SH-SY5Y (cell line): ENCODE results near the gene EMX2.

ENCODE experiments used
- GATA2 ChIP-seq: IDR thresholded peaks from 2 replicates; pipeline ENCODE4 v1.6.1; 2011; ENCODE audit warnings: mild to moderate bottlenecking, low read depth, low read length
- GATA3 ChIP-seq: IDR thresholded peaks from 2 replicates; pipeline ENCODE4 v1.6.1; 2011; ENCODE audit warnings: low read depth, mild to moderate bottlenecking, low read length, moderate library complexity

The EMX2 gene

DNA sequence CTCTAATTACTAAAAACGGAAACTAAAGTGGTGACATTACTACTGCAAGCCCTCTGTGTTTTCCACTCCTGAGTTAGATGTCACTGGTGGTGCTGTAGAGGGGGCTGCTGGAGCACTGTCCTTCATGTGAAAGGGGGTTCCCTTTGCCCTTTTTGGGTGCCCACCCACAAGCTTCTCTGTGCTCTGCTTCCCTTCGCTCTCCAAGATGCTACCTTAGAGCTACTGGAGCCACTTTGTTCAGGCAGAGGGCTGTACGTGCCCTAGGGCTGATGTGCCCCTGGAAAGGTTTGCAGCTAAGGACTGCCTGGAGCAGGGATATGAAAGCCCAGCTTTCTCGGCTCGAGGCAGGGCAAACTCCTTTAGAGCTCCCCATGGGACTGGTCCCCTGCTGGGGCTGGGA, 28.3 kb downstream of the EMX2 start:
- no peak for TF ChIP-seq GATA3

DNA sequence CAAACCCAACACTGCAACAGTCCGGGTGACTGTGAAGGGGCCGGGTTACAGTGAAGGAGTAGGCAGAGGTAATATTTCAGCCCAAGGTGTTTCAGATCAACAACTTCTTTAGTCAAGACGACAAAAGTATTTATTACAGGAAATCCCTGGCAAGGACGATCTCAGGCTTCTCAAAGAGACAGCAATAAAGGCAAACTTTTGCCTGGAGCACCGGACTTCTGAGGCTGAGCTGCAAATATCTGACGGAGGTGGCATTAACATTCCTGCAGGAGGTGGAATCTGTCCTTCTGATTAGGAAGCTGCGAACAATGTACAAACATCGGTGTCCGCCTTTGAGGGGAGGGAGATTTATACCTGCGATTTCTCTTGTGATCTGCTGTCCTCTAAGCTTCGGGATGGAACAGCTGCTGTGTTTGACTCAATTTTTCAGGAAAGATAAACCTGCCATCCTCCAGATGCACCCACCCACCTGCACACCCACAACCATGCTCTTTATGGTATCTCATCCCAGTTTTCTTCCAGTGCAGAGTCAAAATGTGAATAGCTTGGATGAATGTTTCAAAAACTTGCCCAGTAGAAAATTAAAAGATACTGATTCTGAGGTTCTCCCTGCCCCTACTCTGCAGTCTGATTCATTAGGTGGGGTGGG, 32.1 kb downstream of the EMX2 start:
- TF ChIP-seq GATA3 (no peak), GATA2 (no peak)

DNA sequence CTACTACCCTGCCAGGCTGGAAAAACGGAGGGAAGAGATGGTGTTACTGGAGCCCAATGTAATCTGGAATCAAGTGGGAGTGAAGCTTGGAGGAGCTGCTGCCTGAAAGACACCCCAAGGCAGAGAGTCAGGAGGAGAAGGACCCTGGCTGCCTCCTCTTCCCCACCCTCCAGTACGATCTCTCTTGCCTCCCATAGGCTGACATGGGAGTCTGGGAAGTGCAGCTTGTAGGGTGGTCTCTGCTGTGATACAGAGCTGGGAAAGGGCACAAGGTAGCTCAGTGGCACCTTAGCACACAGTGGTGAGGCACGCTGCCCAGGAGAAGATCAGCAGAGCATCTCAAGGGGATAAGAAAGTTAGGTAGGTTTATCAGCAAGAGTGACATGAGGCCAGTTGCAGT, 35.9 kb downstream of the EMX2 start:
- no peak for TF ChIP-seq GATA3
- no peak for TF ChIP-seq GATA2

DNA sequence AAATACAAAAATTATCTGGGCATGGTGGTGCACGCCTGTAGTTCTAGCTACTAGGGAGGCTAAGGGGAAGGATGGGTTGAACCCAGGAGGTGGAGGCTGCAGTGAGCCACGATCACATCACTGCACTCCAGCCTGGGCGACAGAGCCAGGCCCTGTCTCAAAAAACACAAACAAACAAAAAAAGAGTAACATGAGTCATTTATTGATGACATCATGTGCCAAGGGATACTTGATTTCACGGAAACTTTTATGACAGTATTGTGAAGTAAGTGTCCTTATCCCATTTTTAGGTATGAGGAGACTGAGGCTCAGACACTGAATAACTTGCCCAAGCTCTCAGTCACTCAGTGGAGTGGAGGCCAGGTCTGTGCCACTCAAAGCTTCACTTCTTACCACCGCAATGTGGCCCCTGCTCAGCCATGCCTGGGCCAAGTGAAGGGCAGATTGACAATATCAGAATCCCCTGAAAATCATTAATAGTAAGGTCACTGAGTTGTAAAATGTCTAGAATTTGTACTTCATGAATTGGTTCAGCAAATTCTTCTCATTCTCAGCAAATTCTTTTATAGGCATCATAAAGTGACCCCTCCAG, 36.5 kb downstream of the EMX2 start:
- TF ChIP-seq GATA3 (no peak), GATA2 (no peak)

DNA sequence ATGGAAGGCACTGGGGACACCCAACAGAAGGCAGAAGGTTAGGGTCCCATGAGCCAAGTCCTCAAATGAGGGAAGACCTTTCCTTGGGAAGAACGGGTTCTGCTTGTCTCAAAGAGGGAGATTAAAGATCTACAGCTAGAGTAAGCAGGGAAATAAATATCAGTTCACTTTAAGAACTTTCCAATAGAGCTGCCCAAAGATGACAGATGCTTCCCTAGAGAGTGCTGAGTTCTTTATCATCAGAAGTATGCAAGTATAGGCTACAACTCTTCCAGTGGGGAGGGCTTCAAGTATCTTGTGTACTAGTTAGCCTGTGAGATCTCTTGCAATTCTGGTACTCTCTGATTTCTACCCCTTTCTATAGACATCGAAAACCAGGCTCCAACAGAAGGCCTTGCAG, 39.4 kb downstream of the EMX2 start:
- TF ChIP-seq GATA3, result no peak
- TF ChIP-seq GATA2, result no peak

DNA sequence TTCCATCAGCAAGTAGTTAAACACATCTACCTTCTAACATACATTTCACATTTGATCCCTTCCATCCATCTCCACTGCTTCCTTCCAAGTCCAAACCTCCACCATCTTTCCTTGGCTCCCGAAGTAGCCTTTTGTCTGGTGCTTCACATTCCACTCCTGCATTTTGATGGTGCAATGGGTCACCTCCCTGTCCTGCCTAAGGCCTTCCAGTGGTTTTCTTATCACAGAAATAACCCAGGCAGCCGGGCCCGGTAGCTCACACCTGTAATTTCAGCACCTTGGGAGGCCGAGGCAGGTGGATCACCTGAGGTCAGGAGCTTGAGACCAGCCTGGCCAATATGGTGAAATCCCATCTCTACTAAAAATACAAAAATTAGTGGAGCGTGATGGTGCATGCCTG, 44.5 kb downstream of the EMX2 start:
- TF ChIP-seq GATA2 (no peak), GATA3 (no peak)

DNA sequence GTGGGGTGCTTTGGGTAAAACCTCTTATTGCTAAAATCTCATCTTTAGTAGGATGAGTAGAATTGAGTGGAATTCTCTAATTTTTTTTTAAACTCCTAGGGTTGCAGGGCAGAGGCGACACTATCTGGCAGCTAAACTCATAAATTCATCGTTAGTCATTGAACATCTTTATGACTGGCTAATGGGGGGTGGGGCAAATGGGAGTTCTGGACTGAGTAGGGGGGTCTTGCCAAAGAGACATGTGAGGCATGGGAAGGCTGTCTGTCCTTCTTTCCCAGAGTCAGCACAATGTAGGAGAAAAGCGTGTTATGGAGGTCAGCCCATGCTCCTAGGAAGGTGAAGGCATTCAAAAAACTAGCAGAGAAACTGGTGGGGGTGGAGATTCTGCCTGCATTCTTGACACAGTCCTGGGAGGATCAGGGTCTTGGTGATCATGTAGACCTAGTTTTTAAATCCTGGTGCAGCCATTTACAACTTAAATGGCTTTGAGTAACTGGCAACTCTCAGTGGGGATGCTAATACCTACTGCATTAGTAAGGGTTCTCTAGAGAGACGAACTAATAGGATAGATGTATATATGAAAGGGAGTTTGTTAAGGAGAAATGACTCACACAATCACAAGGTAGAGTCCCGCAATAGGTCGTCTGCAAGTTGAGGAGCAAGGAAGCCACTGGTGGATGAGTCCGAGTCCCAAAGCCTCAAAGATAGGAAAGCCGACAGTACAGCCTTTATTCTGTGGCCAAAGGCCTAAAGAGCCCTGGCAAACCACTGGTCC, 47.7 kb downstream of the EMX2 start:
- no peak for TF ChIP-seq GATA3
- no peak for TF ChIP-seq GATA2

DNA sequence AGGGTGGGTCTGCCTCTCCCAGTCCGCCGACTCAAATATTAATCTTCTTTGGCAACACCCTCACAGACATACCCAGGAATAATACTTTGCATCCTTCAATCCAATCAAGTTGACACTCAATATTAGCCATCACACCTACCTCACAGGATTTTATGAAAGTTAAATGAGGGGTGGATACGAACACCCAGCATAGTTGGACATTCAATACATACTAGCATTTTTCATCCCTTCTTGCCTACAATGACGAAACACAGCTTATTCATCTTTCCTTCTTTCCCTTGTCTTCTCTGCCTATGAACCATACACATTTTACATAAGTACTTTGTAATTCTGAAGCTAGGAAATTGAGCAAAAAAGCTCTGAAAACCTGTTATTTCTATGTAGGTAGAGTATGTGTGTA, 48.5 kb downstream of the EMX2 start:
- TF ChIP-seq GATA3, result no peak
- TF ChIP-seq GATA2, result no peak

DNA sequence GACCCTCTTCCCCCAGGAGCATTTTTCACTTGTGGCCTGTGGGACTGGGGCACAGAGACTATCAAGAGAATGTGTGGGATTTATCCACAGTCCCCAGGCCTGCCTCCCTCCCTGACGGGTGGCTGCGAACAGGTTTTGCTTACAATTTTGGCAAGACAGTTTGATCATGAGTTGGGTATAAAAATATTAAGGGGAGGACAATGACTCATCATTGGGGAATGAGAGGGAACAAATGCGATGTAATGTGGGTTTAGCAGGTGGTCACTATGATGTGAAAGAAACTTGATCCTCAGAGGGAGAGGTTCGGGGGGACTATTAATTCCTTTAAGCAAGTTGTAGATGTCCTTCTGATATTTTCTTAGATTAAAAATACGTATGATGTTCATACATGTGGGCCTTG, 52.2 kb downstream of the EMX2 start:
- TF ChIP-seq GATA2 (no peak), GATA3 (no peak)

DNA sequence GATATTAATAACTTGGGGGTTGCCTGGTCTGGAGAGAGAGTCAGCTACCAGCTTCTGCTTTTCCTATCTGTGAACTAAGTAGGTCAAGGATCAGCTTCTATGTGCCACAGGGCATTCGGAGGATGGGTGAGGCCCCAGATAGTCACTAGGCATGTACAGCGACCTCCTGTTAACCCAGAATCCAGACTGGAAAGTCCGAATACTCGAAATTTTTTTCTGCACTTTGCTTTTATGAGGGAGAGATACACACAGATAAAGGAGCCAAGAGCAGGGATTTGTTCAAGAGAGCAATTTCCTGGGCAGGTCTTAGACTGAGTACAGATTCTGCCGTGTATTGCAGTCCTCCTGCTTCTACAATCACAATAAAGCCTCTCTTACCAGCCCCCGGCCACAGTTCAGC, 54.2 kb downstream of the EMX2 start:
- no peak for TF ChIP-seq GATA2
- no peak for TF ChIP-seq GATA3

DNA sequence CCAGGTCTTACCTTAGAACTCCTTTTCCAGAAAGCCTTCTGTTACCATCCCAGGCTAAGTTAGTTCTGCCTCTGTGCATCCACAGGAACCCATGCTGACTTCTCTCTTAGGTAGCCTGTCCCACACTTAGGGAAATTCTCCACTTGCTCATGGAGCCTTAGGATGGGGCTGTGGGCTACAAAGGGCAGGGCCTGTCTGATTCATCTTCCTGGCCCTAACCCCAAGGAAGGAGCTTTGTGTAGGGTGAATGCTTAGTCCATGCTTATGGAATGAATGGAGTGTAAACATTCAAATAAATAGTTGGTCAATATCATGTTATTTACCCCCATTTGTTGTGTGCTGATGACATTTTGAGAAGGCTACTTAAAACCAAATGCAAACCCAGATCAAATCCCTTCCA, 54.7 kb downstream of the EMX2 start:
- no peak for TF ChIP-seq GATA2
- TF ChIP-seq GATA3, result no peak
